AG09319 (cell line): Measurements from ENCODE around the gene ACTR5.

Experiments
- DNase-seq: peaks from one replicate; pipeline ENCODE4 v3.0.0-alpha.2; 2010; ENCODE audit warnings: low read depth; ENCODE audit errors: extremely low read depth
- CTCF ChIP-seq: IDR thresholded peaks from 2 replicates; pipeline ENCODE4 v1.5.1; 2011; ENCODE audit warnings: low read depth, mild to moderate bottlenecking, inconsistent platforms, low read length, moderate library complexity

ACTR5 gene

GRCh38 chr20:38725148-38725901 lies 22.9 kb upstream of the ACTR5 start:
- no peak for TF ChIP-seq CTCF
- no peak for DNase-seq

- TF ChIP-seq CTCF, result peak; percentile 29
- DNase-seq, result no peak
These were observed 22.1 kb upstream of the ACTR5 start for GRCh38 chr20:38725931-38726803.

- no peak; the same call in 1 of the 2 replicates for TF ChIP-seq CTCF
- DNase-seq, result no peak
These were observed 21.3 kb upstream of the ACTR5 start for GRCh38 chr20:38726804-38727606.

GRCh38 chr20:38727607-38728190 lies 20.6 kb upstream of the ACTR5 start:
- no peak for DNase-seq
- TF ChIP-seq CTCF, result no peak

- no peak for DNase-seq
- no peak for TF ChIP-seq CTCF
These were observed 20.0 kb upstream of the ACTR5 start for GRCh38 chr20:38728191-38728781.

GRCh38 chr20:38728911-38729642 lies 19.2 kb upstream of the ACTR5 start:
- no peak for DNase-seq

More at GRCh38 chr20:38728911-38729642, 19.2 kb upstream of the ACTR5 start:
- TF ChIP-seq CTCF, result no peak
